Bone marrow (tissue), 2 donors: Measurements from ENCODE around the gene ISG20L2.
A peak's percentile ranks its signal among the peaks of the same experiment; 100 is the strongest.

Experiments
- DNase-seq, 2 donors: peaks; one replicate each; lab custom pipeline; 2025; lab: John Stamatoyannopoulos, UW

ISG20L2 gene

DNA sequence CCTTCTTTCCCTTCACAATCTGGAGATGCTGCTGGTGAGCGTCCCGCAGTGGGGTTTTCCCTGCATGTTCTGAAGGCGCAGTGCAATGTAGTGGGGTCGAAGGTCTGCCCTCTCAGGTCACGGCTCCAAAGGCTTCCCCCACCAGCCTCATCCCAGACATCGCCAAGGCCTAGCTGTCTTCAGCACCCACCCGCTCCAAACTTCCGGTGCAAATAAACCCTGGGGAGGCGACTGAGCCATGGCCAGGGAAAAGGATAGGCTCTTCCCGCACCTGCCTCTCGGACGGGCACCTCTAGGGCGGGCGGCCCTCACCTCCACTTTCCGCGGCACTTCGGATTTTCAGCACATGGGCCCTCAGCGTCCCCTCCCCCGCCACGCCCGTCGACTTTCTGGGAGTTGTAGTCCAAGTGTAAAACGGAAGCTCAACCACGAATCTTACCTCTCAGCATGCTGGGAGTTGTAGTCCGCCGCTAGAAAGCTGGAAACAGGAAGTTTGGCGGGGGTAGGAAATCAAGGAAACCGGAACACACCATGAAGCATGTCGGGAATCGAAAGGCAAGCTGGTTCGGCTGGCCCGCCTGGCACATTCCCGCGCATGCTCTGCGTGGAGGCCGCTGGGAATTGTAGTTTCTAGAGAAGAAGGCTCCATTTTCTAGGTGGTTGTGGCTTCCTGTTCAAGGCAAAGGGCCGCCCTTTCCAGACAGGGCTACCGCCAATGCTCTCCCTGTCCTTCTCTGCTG, 12.3 kb upstream of the ISG20L2 start, which contains the start of gene MRPL24:
Gene MRPL24, minus strand, starts transcription at position 348 of the 740 bp plus-strand sequence. CDS start 2,384 bp downstream, outside the sequence.
- peak; percentile 78 to 99 for DNase-seq

DNA sequence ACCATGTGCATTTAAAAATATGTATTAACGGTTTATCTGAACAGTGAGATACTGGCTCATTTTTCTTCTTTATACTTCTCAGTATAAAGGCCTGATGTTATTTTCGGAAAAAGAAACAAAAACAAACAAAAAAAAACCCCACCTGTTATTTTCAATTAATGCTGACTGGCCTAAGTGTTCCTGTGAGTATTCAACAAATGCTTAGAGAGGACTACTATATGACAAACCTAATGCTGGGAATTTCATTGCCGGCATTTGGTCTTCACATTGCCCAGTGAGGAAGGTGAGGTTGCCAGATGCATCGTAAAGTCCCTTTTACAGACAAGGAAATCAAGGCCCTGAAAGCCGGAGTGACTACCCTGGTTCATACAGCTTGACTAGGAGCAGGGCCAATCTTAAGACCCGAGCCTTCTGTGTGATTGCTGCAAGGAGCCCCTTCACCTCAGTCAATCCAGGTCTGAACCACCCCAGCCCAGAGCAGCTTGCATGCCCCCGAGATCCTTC, 11.7 kb upstream of the ISG20L2 start:
- no peak for DNase-seq

GRCh38 chr1:156738916-156739315, 10.3 kb upstream of the ISG20L2 start:
- no peak for DNase-seq

- DNase-seq: no peak
Observed at GRCh38 chr1:156738407-156738806, 9.8 kb upstream of the ISG20L2 start.

GRCh38 chr1:156733989-156734584, 5.5 kb upstream of the ISG20L2 start:
- DNase-seq: no peak

GRCh38 chr1:156727926-156728598, 504 bp downstream of the ISG20L2 start, which contains the start of gene METTL25B:
METTL25B (plus strand) TSS chr1:156728469; CDS start chr1:156729105, 636 bp downstream.
- DNase-seq: peak in 1 of 2 donors; percentile 93

GRCh38 chr1:156727492-156727891, 1.1 kb downstream of the ISG20L2 start:
- no peak for DNase-seq

DNA sequence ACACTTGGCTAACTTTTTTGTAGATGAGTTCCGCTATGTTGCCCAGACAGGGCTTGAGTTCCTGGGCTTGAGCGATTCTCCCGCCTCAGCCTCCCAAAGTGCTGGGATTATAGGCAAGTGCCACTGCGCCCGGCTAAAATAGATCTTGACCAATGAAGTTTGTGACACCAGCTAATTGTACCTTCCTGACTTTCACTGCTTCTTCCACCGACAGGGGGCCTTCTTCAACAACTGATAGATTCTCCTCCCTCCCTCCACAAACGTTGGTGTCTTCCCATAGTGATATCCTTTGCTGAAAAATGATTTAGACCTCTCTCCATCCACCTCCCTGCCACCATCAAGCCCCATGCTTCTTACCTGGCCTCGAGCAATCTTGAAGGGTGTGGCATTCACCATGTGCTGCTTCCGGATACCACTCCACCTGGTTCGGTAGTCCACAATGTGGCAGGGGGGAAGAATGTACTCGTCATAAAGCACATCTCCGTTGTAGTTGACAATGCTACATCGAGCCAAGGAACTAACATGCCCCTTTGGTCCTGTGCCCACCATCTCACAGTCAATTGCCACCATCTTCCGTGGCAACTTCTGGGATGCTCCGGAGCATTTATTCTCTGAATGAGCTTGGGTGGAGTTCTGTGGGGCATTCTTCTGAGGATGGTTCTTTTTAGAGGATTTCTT, 1.9 kb downstream of the ISG20L2 start:
- DNase-seq: peak in 1 of 2 donors; percentile 26

- DNase-seq: peak; percentile 70 to 79
Observed at GRCh38 chr1:156725683-156726280, 2.8 kb downstream of the ISG20L2 start.

GRCh38 chr1:156721535-156721934, 7.0 kb downstream of the ISG20L2 start:
- DNase-seq: no peak

- DNase-seq: no peak
Observed at GRCh38 chr1:156721131-156721530, 7.4 kb downstream of the ISG20L2 start.

- no peak for DNase-seq
Observed at GRCh38 chr1:156717351-156717750, 11.2 kb downstream of the ISG20L2 start.

GRCh38 chr1:156714830-156715229, 13.7 kb downstream of the ISG20L2 start:
- DNase-seq: no peak

- DNase-seq: no peak
Observed at GRCh38 chr1:156712626-156713025, 15.9 kb downstream of the ISG20L2 start.

- no peak for DNase-seq
Observed at GRCh38 chr1:156711011-156711817, 17.4 kb downstream of the ISG20L2 start.

GRCh38 chr1:156709757-156710489, 18.6 kb downstream of the ISG20L2 start:
- DNase-seq: no peak

GRCh38 chr1:156709031-156709430, 19.5 kb downstream of the ISG20L2 start:
- no peak for DNase-seq

GRCh38 chr1:156708218-156708661, 20.3 kb downstream of the ISG20L2 start:
- no peak for DNase-seq

DNA sequence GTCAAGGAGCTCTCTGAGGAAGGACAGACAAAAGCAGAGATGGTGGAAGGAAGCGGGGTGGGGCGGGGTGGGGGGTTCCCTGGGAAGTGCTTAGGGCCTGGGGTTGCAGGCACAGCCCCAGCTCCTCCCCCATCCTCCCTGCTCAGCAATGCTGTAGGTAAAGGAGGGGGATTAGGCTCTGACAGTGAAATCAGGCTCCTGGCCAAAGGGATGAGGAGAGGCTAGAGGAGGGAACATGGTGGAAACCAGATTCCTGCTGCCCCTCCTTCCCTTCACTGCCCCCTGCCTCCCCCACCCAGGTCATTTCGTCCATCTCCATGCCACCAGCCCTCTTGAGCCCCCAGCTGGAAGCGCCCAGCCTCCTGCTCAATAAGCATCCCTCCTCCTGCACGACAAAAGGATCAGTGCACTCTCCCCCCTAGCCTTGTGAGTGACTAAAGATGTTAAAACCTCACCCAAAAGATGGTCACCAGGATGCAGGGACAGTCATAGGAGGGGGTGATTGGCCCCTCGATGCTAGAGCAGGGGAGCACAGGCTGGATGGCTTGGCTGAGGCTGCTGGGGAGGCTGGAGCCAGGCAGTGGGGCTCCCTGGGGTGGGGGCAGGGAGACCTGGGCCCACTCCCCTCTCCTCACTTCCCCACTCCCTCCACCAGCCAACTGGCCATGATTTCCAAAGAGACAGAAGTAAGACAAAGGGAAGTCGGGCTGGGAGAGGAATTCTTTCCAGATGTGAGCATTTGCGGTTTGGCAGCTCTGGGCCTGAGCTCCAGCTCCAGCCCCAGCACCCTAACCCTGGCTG, 20.9 kb downstream of the ISG20L2 start:
- DNase-seq: no peak
